Islet precursor cell (in vitro differentiated cells): ENCODE results near the gene GCLC.
"Not testable (repeated sequence)": the region's sequence is repeated elsewhere in the genome, so short reads cannot be mapped to it uniquely, and the experiment has no call there.

ENCODE experiments used
- DNase-seq: peaks from one replicate; pipeline ENCODE4 v3.0.0-alpha.2; 2018

GCLC gene

DNA sequence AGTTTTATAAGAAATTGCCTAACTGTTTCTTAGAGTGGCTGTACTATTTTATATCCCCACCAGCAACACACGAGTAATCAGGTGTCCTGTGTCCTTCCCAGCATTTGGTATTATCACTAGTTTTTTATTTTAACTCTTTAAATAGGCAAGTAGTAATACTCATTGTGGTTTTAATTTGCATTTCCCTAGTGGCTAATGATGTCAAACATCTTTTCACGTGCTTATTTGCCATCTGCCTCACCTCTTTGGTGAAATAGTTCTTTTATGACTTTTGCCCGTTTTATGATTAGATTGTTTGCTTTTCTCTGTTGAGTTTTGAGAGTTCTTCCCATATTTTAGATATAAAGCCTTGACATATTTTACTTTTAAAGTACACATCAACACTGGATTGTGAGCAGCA, 57.8 kb downstream of the GCLC start:
- DNase-seq, result no peak

- DNase-seq, result no peak
Observed at GRCh38 chr6:53486679-53487078, 58.2 kb downstream of the GCLC start.

DNA sequence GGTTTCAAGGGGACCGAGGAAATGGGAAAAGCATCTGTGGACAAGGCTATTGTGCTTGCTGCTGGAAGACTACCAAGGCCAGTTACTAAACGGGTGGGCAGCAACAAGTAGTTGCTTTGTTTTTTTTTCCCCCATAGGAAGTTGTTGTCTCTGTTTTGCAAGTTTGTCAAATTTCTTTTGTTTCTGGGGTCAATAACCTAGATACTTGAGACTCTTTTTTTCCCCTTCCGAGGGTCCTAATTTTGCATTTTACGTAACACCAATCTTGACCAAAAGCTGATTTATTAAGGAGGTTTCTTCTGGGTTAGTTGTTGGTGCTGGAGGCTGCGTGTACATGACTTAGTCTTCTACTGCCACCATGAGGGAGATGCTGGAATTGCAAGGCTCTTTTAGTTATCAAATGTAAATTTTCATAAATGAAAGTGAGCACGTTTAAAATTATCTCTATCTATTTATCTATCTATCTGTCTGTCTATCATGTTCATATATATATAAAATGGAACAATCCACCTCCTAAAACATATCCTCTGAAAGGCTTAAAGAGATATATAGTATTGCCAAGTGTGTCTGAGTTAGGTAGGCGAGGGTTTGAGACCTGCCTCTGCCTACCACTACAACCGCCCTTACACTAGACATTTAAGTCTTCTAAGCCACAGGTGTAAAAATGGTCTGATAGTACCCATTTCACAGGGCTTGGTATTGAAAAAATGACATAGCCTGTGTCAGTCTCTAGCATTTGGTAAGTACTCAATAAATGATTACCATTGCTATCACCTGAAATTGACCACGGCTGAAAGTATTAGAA, 60.2 kb downstream of the GCLC start:
- DNase-seq, result no peak

DNA sequence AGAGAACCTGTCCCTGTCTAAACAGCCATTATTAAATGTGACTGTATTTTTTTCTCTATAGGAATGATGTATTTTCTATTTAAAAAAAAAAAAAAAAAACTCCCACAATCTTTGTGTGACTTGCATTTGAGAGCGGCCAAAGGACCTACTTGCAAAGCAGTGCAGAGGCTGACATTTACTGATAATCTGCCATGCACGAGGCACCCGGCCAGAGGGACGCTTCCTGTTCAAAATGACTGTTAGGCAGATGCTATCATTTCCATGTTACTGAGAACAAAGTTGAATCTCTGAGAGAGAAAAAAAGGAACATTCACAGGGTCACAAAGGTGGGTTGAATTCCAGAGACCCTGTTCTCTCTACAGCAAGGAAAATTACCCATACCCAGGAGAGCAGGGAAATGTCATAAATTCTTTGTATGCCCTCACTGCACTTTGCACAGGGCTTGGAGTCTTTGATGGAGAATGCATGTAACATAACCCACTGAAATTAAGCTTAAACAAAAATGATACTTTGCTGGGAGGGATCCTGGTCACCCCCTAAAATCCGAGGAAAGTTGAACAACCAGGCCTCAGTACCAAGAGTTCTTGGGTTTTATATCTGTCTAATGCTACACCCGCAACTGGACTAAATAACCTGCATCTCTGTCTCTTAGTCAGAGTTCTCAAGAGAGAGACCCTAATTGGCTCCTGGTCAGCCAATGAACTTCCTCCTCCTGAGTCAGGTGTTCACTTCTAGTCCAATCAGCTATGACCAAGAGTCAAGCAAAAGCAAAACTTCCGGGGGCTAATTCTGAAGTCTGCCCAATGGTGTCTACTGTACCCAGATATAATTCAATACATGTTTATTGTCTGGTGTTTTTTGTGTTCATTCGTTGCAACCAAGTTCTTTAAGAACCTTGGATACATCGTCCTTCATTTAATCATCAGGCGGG, 61.2 kb downstream of the GCLC start:
- DNase-seq, result no peak

- no peak for DNase-seq
Observed at GRCh38 chr6:53481323-53481722, 63.6 kb downstream of the GCLC start.

- not testable (repeated sequence) for DNase-seq
Observed at GRCh38 chr6:53480774-53481173, 64.1 kb downstream of the GCLC start.

DNA sequence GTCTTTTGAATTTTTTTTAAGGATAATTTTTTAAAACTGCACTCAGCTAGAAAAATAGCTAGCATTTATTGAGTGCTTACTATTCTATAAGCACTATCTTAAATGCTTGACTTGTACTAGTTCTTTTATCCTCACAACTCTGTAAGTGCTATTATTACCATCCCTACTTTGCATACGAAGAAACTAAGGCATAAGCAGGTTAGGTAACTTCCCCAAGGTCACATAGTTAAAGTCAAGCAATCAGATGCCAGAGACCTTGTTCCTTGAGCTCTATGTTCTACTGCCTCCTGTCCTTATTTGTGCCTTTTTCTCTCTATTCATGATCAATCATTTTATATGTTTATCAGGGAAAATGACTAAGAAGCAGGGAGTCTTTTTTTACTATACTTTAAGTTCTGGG, 65.0 kb downstream of the GCLC start:
- DNase-seq, result no peak

DNA sequence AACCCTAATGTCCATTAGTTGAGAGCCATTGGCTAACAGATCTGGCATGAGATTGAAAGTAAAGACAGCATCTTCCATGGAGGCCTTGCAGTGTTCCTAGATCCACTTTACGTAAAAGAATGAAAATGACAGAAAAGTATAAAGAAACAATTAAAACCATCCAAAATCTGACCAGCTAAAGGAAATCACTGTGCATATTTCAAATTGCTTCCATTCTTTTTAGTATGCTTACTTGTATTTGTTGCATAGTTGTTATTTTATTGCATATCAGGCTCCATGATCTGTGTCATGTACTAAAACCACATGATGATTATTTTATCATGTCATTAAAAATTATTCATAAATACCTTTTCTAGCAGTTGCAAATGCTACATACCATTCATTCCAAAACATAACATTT, 67.9 kb downstream of the GCLC start:
- DNase-seq, result no peak

DNA sequence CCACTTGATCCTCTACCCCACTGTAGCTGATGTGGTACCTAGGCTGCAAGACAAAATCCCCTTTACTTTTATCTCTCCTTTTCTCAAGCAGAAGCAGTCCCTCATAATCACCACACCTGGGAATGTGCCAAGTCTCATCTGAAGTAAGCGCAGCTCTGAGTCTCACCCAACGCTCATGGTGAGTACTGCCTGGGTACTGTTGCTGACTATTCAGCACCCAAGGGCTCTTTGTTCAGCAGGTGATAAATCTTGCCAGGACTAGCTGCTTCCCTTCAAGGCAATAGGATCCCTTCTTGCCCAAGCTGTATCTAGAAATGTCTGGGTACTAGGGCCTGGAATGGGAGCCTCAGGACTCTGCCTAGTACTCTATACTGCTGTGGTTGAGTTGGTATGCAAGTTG, 70.9 kb downstream of the GCLC start:
- DNase-seq, result no peak

GRCh38 chr6:53469163-53469562, 75.7 kb downstream of the GCLC start:
- no peak for DNase-seq

GRCh38 chr6:53466257-53466656, 78.6 kb downstream of the GCLC start:
- no peak for DNase-seq

- peak; percentile 89 for DNase-seq
Observed at GRCh38 chr6:53465732-53466131, 79.2 kb downstream of the GCLC start.

DNA sequence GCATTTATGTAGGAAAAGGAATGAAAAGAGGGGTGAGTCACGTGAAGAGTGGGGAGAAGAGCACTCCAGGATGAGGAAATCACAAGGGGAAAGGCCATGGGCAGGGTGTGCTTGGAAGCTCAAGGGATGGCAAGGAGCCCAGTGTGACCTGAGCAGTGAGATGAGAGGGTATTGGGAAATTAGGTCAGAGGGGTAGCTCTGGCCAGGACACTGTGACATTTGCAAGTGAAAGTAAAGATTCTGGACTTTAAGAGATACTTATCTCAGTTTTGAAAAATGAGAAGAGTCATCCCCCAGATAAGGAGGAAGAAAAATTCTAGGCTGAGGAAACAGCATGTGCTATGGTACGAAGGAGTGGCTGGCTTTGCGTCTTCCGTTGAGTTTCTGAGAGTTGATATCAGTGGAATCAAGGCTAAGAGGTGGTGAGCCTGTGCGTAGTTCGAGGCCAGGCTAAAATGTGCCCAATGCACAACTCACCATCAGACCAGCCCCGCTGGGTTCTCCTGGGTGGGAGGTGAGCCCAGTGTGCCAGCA, 79.9 kb downstream of the GCLC start:
- no peak for DNase-seq

DNA sequence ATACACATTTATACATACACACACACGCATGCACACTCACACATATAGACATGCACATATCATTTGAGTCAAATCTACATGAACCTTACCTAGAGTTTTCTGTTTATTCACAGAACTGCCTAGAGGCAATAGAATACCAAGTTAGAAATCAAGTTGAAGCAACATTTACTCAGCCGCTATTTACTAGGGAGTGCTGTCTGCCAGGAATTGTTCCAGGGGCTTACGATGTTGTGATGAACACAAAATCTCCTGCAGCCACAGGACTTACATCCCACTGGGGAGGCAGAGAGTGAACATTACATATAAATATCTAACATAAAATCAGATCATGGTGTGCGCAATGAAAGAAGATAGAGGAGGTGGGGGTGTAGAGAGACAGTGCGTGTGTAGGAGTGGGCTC, 80.4 kb downstream of the GCLC start:
- no peak for DNase-seq

GRCh38 chr6:53461696-53462095, 83.2 kb downstream of the GCLC start:
- no peak for DNase-seq

GRCh38 chr6:53461041-53461656, 83.8 kb downstream of the GCLC start:
- no peak for DNase-seq

DNA sequence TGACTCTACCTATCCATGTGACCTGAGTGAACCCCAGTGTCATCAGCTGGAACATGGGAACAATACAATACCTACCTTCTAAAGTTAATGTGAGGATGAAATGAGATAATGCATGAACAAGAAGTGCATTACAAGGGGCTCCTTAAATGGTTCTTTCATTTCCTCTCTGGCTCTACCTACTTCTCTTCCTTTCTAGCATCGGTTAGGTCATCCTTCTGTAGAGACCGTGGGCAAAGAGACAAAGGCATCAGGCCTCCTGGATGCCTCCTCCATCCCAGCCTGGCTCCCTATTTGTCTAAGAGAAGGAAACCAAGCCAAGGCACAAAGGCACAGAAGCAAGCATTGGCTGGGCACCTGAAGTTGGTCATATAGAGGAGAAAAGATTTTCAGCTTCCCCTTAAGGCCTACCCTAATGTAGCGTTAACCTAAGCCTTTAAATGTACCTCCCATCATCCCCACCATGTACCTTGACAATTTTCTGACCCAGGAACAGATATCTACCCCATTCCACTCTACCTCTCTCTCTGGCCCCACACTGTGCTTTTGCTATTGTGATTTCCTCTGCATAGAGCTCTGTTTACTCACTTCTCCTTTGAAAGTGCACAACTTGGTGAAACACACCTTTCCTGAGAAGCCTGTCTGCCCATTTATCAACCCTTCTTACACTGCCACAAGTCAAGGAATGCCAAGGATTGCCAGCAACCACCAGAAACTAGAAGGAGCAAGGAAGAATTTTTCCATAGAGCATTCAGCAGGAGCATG, 86.6 kb downstream of the GCLC start:
- no peak for DNase-seq

DNA sequence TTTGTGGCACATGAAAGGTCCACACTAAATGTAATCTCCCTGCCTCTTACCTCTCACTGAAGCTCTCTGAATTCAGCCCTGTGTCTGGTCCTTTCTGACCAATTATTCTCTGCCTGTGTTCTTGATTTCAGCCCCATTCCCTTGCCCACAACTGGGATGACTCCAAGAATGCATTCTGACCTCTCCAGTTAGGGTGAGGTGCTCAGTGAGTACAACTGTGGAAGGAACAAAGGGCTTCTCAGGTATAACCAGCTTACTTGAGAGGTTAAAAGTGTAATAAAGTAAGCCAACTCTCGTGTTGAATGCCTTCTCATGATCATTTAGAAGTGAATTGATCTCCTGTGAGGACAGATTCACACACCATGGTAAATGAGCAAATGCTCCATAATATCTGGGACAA, 88.1 kb downstream of the GCLC start:
- no peak for DNase-seq

DNA sequence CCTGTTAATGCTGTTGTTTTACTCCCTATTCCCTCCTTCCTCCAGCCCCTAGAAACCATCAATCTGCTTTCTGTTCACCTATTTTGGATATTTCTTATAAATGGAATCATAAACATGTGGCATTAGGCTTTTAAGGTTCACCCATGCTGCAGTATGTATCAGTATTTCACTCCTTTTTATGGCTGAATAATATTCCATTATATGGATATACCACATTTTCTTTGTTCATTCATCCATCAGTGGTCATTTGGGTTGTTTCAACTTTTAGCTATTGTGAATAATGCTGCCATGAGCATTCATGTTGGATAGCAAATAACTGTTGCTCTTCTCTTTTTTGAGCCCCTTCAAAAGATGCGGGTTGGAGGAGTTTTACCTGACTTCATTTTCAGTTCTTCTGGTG, 89.2 kb downstream of the GCLC start:
- no peak for DNase-seq

GRCh38 chr6:53451165-53451564, 93.7 kb downstream of the GCLC start:
- DNase-seq, result no peak

DNA sequence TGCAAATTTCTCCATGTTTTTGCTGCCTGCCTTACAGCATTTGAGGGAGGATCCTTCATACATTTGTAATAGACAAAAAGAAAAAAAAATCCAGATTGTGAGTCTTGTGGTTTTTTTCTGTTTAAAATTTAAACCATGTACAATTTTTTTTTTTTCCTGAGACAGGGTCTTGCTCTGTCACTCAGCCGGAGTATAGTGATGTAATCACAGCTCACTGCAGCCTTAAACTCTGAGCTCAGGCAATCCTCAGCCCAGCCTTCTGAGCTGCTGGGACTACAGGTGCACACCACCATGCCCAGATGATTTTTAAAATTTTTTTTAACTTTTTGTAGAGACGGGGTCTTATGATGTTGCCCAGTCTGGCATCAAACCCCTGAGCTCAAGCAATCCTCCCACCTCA, 97.0 kb downstream of the GCLC start:
- DNase-seq, result no peak
